GM21526 (cell line): Measurements from ENCODE around the gene KLRF2.

Experiments used
- ATAC-seq: cut with Tn5 transposase; IDR thresholded peaks from one replicate; pipeline ENCODE4 v1.9.1; 2021; ENCODE audit warnings: moderate library complexity; ENCODE audit not compliant: unreplicated experiment, low FRiP score

Gene KLRF2

GRCh38 chr12:9883175-9883574 lies 1.9 kb downstream of the KLRF2 start:
- no peak for ATAC-seq

DNA sequence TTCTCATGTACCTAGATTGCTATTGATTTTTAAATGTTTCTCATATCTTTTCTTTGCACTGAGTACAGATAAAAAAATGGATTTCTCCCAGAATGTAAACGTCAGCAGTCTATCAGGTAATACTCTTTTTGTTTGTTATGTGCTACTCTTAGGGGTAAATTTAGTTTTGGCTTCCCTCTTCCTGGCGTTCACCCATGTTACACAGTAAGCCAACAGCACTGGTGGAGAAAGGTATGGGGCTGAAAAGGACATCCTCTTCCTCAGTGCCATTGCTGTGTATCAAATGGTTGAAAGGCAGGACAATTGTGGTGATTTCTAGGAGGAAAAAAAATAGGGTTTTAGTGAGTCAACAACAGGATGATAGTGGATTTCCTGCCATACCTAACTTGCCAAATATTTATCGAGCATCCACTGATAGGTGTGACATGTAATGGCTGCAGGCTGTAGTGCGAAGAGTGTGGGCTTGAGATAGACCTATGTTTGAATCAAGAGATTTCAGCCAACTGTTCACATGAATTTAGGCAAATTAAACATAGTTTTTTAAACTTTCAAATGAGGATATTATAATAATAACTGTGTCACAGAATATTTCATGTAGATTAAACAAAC lies 7.5 kb downstream of the KLRF2 start:
- ATAC-seq: no peak

GRCh38 chr12:9895215-9895971 lies 14.1 kb downstream of the KLRF2 start:
- no peak for ATAC-seq

DNA sequence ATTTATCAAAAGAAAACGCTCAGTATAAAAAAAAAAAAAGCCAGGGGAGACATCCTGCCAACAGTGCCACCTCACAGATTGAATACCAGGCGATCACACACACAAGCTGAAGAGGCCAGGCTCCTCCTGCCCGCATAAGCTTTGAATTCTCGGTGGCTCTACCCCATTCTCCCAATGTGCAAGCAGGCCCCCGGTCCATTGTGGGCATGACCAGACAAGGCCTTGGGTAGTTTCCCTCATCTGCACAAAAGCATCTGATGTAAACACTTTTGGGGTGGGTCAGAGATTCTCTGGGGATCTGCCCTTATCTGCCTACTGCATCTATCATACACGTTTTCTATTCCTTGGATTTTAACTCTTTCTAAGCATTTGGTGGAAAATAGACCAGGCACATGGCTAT lies 16.2 kb downstream of the KLRF2 start:
- no peak for ATAC-seq

GRCh38 chr12:9899209-9899608 lies 17.9 kb downstream of the KLRF2 start:
- ATAC-seq: no peak

GRCh38 chr12:9900930-9901329 lies 19.6 kb downstream of the KLRF2 start:
- ATAC-seq: no peak

GRCh38 chr12:9902539-9903228 lies 21.4 kb downstream of the KLRF2 start:
- ATAC-seq: no peak

DNA sequence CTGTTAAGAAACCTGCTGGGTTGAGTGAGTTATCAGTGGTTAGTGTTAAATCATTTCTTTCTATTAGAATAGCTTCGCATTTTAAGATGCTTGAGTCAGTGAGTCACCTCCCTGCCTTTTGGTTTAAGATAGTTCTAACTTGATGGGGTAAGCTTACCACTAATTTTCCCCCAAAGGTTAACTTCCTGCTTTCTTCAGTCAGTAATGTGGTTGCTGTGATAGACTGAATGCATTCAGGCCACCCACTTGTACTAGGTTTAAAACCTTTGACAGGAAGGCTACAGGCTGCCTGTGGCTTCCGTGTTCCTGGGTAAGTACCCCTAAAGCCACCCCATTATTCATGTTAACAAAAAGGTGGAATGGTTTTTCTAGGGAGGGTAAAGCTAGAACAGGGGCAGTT lies 25.6 kb downstream of the KLRF2 start:
- ATAC-seq: no peak

DNA sequence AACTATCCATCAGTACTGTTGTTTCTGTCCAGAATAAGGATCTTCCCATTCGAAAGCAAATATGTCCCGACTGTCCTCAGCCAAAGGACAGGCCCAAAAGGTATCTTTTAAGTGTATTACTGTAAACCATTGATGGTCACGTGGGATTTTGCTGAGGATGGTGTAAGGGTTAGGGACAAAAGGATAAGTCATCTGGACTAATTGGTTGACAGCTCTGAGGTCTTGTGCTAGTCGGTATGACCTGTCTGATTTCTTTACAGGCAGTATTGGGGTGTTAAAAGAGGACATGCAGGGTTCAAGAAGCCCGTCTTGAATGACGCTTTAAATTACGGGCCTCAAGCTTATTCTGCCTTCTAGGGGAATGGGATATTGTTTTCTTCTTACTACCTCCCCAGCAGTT lies 26.5 kb downstream of the KLRF2 start:
- no peak for ATAC-seq

- no peak for ATAC-seq
Measured at GRCh38 chr12:9908350-9908749, 27.1 kb downstream of the KLRF2 start.

- ATAC-seq: no peak
Measured at GRCh38 chr12:9909724-9910123, 28.4 kb downstream of the KLRF2 start.

DNA sequence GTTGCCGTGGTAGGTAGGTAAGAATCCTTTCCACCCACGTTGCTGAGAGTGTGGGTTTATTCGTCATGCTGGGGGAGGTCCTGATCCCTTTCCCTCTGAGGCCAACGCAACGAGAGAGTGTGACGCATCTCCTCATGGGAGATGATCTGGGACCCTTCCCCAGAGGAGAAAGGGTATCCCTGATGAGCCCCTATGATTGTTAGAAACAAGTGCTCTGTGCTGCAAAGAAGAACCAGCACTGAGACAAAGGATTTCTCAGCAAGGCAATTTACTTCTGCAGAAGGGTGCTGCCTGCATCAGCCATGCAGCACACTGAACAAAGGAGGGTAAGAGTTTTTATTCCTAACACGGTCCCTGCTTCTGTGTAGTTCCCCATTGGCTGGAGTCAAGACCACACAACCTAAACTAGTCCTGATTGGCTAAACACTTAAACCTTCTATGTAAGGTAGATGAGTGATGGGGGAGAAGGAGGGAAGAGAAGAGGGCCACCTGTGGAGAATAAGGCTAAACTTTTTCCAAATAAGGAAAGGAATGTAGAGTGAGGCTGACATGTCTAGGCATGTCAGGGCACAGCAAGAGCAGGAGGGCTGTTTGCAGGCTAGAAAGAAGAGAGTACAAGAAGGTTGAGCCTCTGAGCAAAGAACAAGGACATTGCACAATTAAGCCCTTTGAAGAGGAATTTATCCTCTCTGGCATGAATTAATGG lies 29.6 kb downstream of the KLRF2 start:
- ATAC-seq: no peak

DNA sequence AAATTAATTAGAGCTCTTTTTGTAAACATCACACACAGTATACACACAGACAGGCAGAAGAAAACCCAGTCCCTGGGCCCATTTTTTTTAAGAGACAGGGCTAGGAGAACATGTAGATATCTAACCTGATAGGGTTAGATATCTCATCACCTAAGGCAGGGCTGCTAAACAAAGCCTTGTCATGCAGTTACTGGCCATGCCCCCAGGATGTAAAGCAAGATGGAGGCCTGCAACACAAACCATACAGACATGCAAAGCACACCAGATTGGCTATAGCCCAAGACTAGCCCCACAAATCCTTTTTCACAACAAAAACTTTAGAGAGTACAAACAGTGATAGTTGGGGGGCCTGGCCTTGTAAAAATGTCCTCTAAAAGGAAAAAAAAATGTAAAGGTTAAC lies 30.4 kb downstream of the KLRF2 start:
- no peak for ATAC-seq

DNA sequence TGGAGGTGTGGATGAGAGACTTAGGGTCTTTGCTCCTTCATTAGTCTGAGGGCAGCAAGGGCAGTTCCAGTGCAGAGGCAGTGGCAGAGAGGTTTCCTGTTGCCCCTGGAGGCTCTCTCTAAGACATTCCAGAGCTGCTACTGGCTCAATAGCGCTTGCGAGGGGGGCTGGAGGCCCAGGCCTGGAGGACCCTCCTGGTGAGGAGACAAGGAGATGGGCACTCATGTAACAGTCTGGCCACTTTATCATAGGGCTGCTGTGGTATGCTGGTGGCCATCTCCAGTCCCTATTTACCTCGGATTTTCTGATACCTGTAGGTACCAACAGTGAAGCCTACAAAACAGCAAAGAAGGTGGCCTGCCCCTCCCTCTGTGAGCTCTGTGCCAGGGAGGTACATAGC lies 38.2 kb downstream of the KLRF2 start:
- no peak for ATAC-seq

- no peak for ATAC-seq
Measured at GRCh38 chr12:9920451-9920850, 39.2 kb downstream of the KLRF2 start.

DNA sequence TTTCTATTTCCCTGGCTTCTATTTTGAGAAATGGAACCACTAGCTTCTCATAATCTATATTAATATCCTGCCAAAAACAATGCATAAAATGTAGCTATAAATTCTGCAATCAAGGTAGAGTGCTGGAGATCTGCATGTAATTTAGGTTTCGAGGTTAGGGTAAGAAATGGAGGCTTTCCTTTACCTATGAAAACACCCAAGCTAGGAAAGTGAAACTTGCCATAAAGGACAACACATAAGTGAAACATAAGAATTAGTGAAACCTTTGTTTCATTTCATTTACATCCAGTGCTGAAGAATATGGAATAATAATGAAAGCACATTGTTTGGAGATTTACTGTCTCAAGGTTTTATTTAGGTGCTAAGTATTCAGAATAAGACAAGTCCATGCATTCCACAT lies 41.1 kb downstream of the KLRF2 start:
- ATAC-seq: no peak

GRCh38 chr12:9925705-9926393 lies 44.6 kb downstream of the KLRF2 start:
- ATAC-seq: no peak

DNA sequence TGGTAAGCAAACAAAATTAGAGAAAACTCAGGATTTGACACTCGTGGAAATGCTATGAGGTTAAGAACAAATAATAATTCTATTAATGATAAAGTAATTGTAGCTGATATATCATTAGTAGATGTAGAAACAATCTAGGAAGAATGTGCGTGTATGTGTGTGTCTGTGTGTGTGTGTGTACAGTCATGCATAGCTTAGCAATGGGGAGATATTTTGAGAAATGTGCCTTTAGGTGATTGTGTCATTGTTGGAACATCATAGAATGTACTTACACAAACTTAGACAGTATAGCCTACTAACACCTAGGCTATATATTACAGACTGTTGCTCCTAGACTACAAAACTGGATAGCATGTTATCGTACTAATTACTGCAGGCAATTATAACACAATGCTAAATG lies 45.6 kb downstream of the KLRF2 start:
- no peak for ATAC-seq

DNA sequence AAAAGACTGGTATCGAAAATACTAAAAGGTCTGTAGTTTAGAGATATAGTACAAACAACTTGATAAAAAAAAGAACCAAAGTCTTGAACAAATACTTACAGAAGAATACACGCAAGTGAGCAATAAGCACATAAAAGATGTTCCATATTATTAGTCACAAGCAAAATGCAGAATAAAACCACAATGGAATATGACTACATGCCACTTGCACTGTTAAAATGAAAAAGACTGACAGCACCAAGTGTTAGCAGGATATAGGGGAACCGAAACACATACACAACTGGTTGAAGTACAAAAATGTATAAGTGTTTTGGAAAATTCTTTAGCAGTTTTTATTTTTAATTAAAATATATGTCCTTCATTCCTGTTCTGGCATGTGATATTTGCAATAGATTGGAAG lies 47.3 kb downstream of the KLRF2 start:
- no peak for ATAC-seq

- ATAC-seq: no peak
Measured at GRCh38 chr12:9931245-9931644, 50.0 kb downstream of the KLRF2 start.

DNA sequence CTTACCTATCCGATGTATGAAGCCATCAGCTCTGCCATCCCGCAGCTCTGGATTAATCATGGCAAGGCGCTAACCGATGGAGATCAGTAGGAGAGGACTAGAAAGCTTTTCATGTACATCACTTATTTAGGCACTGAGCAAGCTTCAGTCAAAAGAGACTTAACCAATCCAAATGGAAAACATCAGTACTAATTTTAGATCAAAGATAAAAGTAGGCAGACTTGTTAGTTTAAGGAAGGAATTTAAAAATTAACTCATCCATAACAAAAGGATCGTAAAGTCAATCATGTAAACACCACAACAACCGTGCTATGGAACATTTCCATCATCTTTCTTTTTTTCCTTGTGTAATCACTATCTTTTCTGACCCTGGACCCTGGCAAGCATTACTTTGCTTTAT lies 51.0 kb downstream of the KLRF2 start, which contains the start of gene CLEC2A:
Gene CLEC2A (minus strand): TSS at position 101 of the 400 bp plus-strand sequence. CDS start 41 bp downstream, at position 60.
- ATAC-seq: no peak
